ENCODE results near the gene RTEL1.

RTEL1 gene

DNA sequence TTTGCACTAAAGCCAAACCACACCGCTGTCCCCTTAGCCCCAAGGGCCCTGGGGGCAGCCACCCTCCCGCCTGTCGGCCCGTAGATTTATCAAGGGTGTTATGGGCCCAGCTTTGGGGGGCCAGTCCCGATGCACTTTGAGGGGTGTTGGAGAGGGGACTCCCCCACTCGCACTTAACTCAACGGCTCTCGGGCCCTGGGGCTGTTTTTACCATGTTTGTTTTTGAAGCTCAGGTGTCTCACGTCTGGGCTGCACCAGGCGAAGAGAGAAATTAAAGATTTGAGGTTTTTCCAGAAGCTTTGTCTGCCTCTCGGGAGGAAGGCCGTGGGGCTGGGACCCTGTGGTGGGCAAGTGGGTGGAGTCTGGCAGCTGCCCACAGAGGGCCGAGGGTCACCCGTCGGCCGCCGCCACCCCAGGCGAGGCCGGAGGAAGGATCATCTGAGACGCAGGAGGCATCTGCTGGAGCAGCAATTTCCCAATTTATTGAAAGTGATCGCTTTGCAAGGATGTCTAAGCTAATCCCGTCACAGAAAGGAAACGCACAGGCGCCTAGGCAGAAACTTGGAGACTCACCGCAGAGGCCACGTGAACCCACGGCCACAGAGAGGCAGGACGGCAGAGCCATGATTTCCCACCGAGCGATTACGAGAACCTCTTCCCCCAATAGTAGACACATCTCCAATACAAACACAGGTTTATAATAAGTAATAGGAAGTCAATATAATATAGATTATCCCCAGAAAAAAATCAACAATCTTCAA is 85.3 kb downstream of the RTEL1 start:
- no peak for DNase-seq

- no peak for DNase-seq
Observed at GRCh38 chr20:63744158-63744557, 86.0 kb downstream of the RTEL1 start.

GRCh38 chr20:63744574-63745423 is 86.7 kb downstream of the RTEL1 start:
- DNase-seq: no peak

DNA sequence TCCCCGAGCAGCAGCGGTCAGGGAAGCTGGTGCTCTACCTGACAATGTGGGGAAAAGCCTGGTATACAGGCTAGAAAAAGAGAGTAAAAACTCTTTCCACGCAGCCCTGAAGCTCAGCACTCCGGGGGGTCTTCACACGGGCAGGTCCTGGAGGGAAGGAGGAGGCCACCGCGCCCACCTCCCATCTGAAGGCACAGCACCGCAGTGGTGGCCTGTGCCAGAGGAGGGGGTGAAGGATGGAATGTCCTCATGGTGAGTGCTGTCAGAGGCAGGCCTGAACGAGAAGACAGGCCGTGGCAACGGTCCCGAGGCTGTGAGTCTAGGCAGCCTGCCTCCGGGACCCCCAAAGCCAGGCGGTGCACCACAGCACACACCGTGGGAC is 87.3 kb downstream of the RTEL1 start:
- no peak for DNase-seq
